ENCODE results near the gene USP49.

Gene USP49

GRCh38 chr6:41917528-41917927, 22.4 kb upstream of the USP49 start:
- Histone ChIP-seq H3K27ac (ENCODE audit: low read length) (no peak overlapping the region), H3K4me3 (ENCODE audit: low read depth in 1 of 2, low read length in 2 of 2) (no peak overlapping the region), H3K9me3 (ENCODE audit: insufficient read depth, low read length, severe bottlenecking) (no peaks in the 10 kb centered on the region), H3K4me2 (ENCODE audit: insufficient read depth, low read length) (no peak overlapping the region), H3K9ac (ENCODE audit: low read depth, low read length) (no peak overlapping the region), H3K27me3 (ENCODE audit: insufficient read depth, low read length, poor library complexity) (no peaks in the 10 kb centered on the region), H4K20me1 (ENCODE audit: insufficient read depth, low read length) (0 out of 2 replicates have a peak, but pooled peaks cover under 1% of the 10 kb centered on the region), H3K79me2 (ENCODE audit: insufficient read depth, low read length) (peaks cover 75% of the 10 kb centered on the region), H3K4me1 (ENCODE audit: insufficient read depth, low read length) (peaks cover 19% of the 10 kb centered on the region), H3K36me3 (ENCODE audit: insufficient read depth, low read length) (peaks cover 40% of the 10 kb centered on the region), H2AFZ (ENCODE audit: low read depth, low read length) (no peak overlapping the region)
- ATAC-seq (ENCODE audit: insufficient read depth, low read depth) (no peak), DNase-seq (no peak)
- no peak for TF ChIP-seq EZH2 (IDR thresholded peaks at IDR 0.05; ENCODE audit: borderline replicate concordance, low read depth, low read length, severe bottlenecking)
- no peak for TF ChIP-seq CTCF (IDR thresholded peaks at IDR 0.05; ENCODE audit: borderline replicate concordance, extremely low read depth, low read length, poor library complexity, severe bottlenecking)

- Histone ChIP-seq H3K4me2 (ENCODE audit: insufficient read depth, low read length) (no peak overlapping the region), H3K27me3 (ENCODE audit: insufficient read depth, low read length, poor library complexity) (no peaks in the 10 kb centered on the region), H3K79me2 (ENCODE audit: insufficient read depth, low read length) (peaks cover 62% of the 10 kb centered on the region), H3K9me3 (ENCODE audit: insufficient read depth, low read length, severe bottlenecking) (no peaks in the 10 kb centered on the region), H3K9ac (ENCODE audit: low read depth, low read length) (no peak overlapping the region), H3K4me3 (ENCODE audit: low read depth in 1 of 2, low read length in 2 of 2) (no peak overlapping the region), H3K36me3 (ENCODE audit: insufficient read depth, low read length) (peaks cover 52% of the 10 kb centered on the region), H3K27ac (ENCODE audit: low read length) (no peak overlapping the region), H3K4me1 (ENCODE audit: insufficient read depth, low read length) (peaks cover 10% of the 10 kb centered on the region), H4K20me1 (ENCODE audit: insufficient read depth, low read length) (no peaks in the 10 kb centered on the region), H2AFZ (ENCODE audit: low read depth, low read length) (no peak overlapping the region)
- DNase-seq (no peak), ATAC-seq (ENCODE audit: insufficient read depth, low read depth) (no peak)
- TF ChIP-seq CTCF (IDR thresholded peaks at IDR 0.05; ENCODE audit: borderline replicate concordance, extremely low read depth, low read length, poor library complexity, severe bottlenecking): no peak
- TF ChIP-seq EZH2 (IDR thresholded peaks at IDR 0.05; ENCODE audit: borderline replicate concordance, low read depth, low read length, severe bottlenecking): no peak
These were observed 19.8 kb upstream of the USP49 start for GRCh38 chr6:41914869-41915530.

- Histone ChIP-seq H3K4me3 (ENCODE audit: low read depth in 1 of 2, low read length in 2 of 2) (no peak overlapping the region), H3K9me3 (ENCODE audit: insufficient read depth, low read length, severe bottlenecking) (no peaks in the 10 kb centered on the region), H3K9ac (ENCODE audit: low read depth, low read length) (no peak overlapping the region), H3K27me3 (ENCODE audit: insufficient read depth, low read length, poor library complexity) (no peaks in the 10 kb centered on the region), H3K4me2 (ENCODE audit: insufficient read depth, low read length) (no peak overlapping the region), H3K4me1 (ENCODE audit: insufficient read depth, low read length) (peaks cover 4% of the 10 kb centered on the region), H3K36me3 (ENCODE audit: insufficient read depth, low read length) (peaks cover 59% of the 10 kb centered on the region), H2AFZ (ENCODE audit: low read depth, low read length) (no peak overlapping the region), H4K20me1 (ENCODE audit: insufficient read depth, low read length) (no peaks in the 10 kb centered on the region), H3K27ac (ENCODE audit: low read length) (no peak overlapping the region), H3K79me2 (ENCODE audit: insufficient read depth, low read length) (peaks cover 59% of the 10 kb centered on the region)
- DNase-seq (no peak), ATAC-seq (ENCODE audit: insufficient read depth, low read depth) (no peak)
- TF ChIP-seq CTCF (IDR thresholded peaks at IDR 0.05; ENCODE audit: borderline replicate concordance, extremely low read depth, low read length, poor library complexity, severe bottlenecking): no peak
- TF ChIP-seq EZH2 (IDR thresholded peaks at IDR 0.05; ENCODE audit: borderline replicate concordance, low read depth, low read length, severe bottlenecking): no peak
These were observed 19.2 kb upstream of the USP49 start for GRCh38 chr6:41914343-41914742.

Data from DND-41 (cell line).